WTC11 (cell line): ENCODE results near the gene AADACL4. TPM values are rescaled to one million over a fixed set of nuclear protein-coding genes. Genes with fewer than 3 reads are reported as not detected.
A peak's percentile ranks its signal among the peaks of the same experiment; 100 is the strongest.

Experiments used
- CBFB ChIP-seq: sonication (generic); formaldehyde crosslinking; IDR thresholded peaks from 2 replicates; pipeline ENCODE4 v1.8.1; 2022; ENCODE audit warnings: mild to moderate bottlenecking, low read depth, missing genetic modification reagents
- E2F5 ChIP-seq: sonication (generic); formaldehyde crosslinking; IDR thresholded peaks from 2 replicates; pipeline ENCODE4 v1.8.1; 2022; ENCODE audit warnings: mild to moderate bottlenecking, moderate library complexity, missing genetic modification reagents
- ESRRA ChIP-seq: sonication (generic); formaldehyde crosslinking; IDR thresholded peaks from 2 replicates; pipeline ENCODE4 v1.8.1; 2022; ENCODE audit warnings: mild to moderate bottlenecking, missing genetic modification reagents, borderline replicate concordance
- ETV6 ChIP-seq: sonication (generic); formaldehyde crosslinking; IDR thresholded peaks from 2 replicates; pipeline ENCODE4 v1.8.1; 2022; ENCODE audit warnings: mild to moderate bottlenecking, missing genetic modification reagents
- FOXJ3 ChIP-seq: sonication (generic); formaldehyde crosslinking; IDR thresholded peaks from 2 replicates; pipeline ENCODE4 v1.9.0; 2021; ENCODE audit warnings: missing genetic modification reagents, mild to moderate bottlenecking, borderline replicate concordance
- FOXK1 ChIP-seq: sonication (generic); formaldehyde crosslinking; IDR thresholded peaks from 2 replicates; pipeline ENCODE4 v1.8.0; 2022; ENCODE audit warnings: mild to moderate bottlenecking, moderate library complexity, missing genetic modification reagents
- FOXP4 ChIP-seq: sonication (generic); formaldehyde crosslinking; IDR thresholded peaks from 2 replicates; pipeline ENCODE4 v1.8.0; 2022; ENCODE audit warnings: mild to moderate bottlenecking, missing genetic modification reagents
- GTF2I ChIP-seq: fragments of 250-450 bp; sonication (Bioruptor Pico); conservative IDR thresholded peaks from 2 replicates; pipeline ENCODE4 v1.4.0; 2021; ENCODE audit warnings: mild to moderate bottlenecking
- HMGXB4 ChIP-seq: sonication (generic); formaldehyde crosslinking; IDR thresholded peaks from 2 replicates; pipeline ENCODE4 v1.8.1; 2023; ENCODE audit warnings: mild to moderate bottlenecking, moderate library complexity, missing genetic modification reagents
- IRF2 ChIP-seq: sonication (generic); formaldehyde crosslinking; IDR thresholded peaks from 2 replicates; pipeline ENCODE4 v1.8.0; 2022; ENCODE audit warnings: low read depth, missing genetic modification reagents, borderline replicate concordance
- JAZF1 ChIP-seq: fragments of 250-450 bp; sonication (Bioruptor Pico); IDR thresholded peaks from 2 replicates; pipeline ENCODE4 v1.9.0; 2021; ENCODE audit warnings: moderate library complexity, mild to moderate bottlenecking, inconsistent platforms
- NR1H2 ChIP-seq: sonication (generic); formaldehyde crosslinking; IDR thresholded peaks from 2 replicates; pipeline ENCODE4 v1.9.0; 2021; ENCODE audit warnings: mild to moderate bottlenecking, moderate library complexity, missing genetic modification reagents
- PREB ChIP-seq: sonication (generic); formaldehyde crosslinking; IDR thresholded peaks from 2 replicates; pipeline ENCODE4 v1.8.1; 2022; ENCODE audit warnings: mild to moderate bottlenecking, missing genetic modification reagents, moderate library complexity, borderline replicate concordance
- SMAD4 ChIP-seq: sonication (generic); formaldehyde crosslinking; IDR thresholded peaks from 2 replicates; pipeline ENCODE4 v1.8.0; 2022; ENCODE audit warnings: mild to moderate bottlenecking, missing genetic modification reagents
- SP1 ChIP-seq: sonication (generic); formaldehyde crosslinking; conservative IDR thresholded peaks from 2 replicates; pipeline ENCODE4 v1.8.1; 2022; ENCODE audit warnings: missing genetic modification reagents
- TCF7 ChIP-seq: sonication (generic); formaldehyde crosslinking; IDR thresholded peaks from 2 replicates; pipeline ENCODE4 v1.8.0; 2022; ENCODE audit warnings: mild to moderate bottlenecking, low read depth, missing genetic modification reagents, moderate library complexity
- USF1 ChIP-seq: sonication (generic); formaldehyde crosslinking; IDR thresholded peaks from 2 replicates; pipeline ENCODE4 v1.8.0; 2022; ENCODE audit warnings: mild to moderate bottlenecking, missing genetic modification reagents
- ZBTB43 ChIP-seq: sonication (generic); formaldehyde crosslinking; IDR thresholded peaks from 2 replicates; pipeline ENCODE4 v1.8.1; 2023; ENCODE audit warnings: mild to moderate bottlenecking, missing genetic modification reagents
- ZNF121 ChIP-seq: sonication (generic); formaldehyde crosslinking; IDR thresholded peaks from 2 replicates; pipeline ENCODE4 v1.8.0; 2023; ENCODE audit warnings: missing genetic modification reagents
- ZNF263 ChIP-seq: sonication (generic); formaldehyde crosslinking; IDR thresholded peaks from 2 replicates; pipeline ENCODE4 v1.8.1; 2022; ENCODE audit warnings: low read depth, mild to moderate bottlenecking, moderate library complexity, missing genetic modification reagents
- ZNF281 ChIP-seq: sonication (generic); formaldehyde crosslinking; IDR thresholded peaks from 2 replicates; pipeline ENCODE4 v1.8.0; 2023; ENCODE audit warnings: mild to moderate bottlenecking, missing genetic modification reagents
- ZNF423 ChIP-seq: fragments of 250-450 bp; sonication (Bioruptor Pico); IDR thresholded peaks from 2 replicates; pipeline ENCODE4 v2.1.2; 2022; ENCODE audit warnings: mild to moderate bottlenecking, moderate library complexity
- ZNF532 ChIP-seq: fragments of 250-450 bp; sonication (Bioruptor Pico); IDR thresholded peaks from 2 replicates; pipeline ENCODE4 v1.9.0; 2021; ENCODE audit warnings: mild to moderate bottlenecking, borderline replicate concordance
- ZNF671 ChIP-seq: fragments of 250-450 bp; sonication (Bioruptor Pico); IDR thresholded peaks from 2 replicates; pipeline ENCODE4 v1.8.0; 2021; ENCODE audit warnings: mild to moderate bottlenecking
- total RNA-seq: library from RNA; stranded (reverse); gene quantifications from 3 replicates; pipeline ENCODE4 v1.2.3, GENCODE V29; 2021

Gene AADACL4
- total RNA-seq, 1 experiment from 2014 or later = 0.11 TPM

- TF ChIP-seq NR1H2 (CRISPR knock-in tag) (no peak), ZNF423 (CRISPR knock-in tag) (peak; percentile 100), ZNF671 (CRISPR knock-in tag) (0 out of 2 replicates have a peak, but pooled peaks have one; percentile 33), ETV6 (CRISPR knock-in tag) (peak; percentile 77; the same call in 1 of the 2 replicates), SP1 (CRISPR knock-in tag) (peak; percentile 28; the same call in 1 of the 2 replicates), JAZF1 (CRISPR knock-in tag) (no peak), USF1 (CRISPR knock-in tag) (0 out of 2 replicates have a peak, but pooled peaks have one; percentile 13), E2F5 (CRISPR knock-in tag) (no peak), ZNF121 (CRISPR knock-in tag) (peak; percentile 89), ZBTB43 (no peak), PREB (no peak), GTF2I (CRISPR knock-in tag) (no peak), FOXK1 (0 out of 2 replicates have a peak, but pooled peaks have one; percentile 45), ZNF263 (CRISPR knock-in tag) (peak; percentile 76), ZNF281 (no peak), CBFB (CRISPR knock-in tag) (no peak), TCF7 (CRISPR knock-in tag) (no peak), ESRRA (no peak), ZNF532 (CRISPR knock-in tag) (no peak), FOXP4 (CRISPR knock-in tag) (no peak; the same call in 1 of the 2 replicates), IRF2 (CRISPR knock-in tag) (no peak), HMGXB4 (CRISPR knock-in tag) (no peak), FOXJ3 (CRISPR knock-in tag) (no peak), SMAD4 (CRISPR knock-in tag) (no peak)
Observed at GRCh38 chr1:12629511-12629956, 14.4 kb upstream of the AADACL4 start (continued).
